Measurements from ENCODE around the gene CCDC158. TPM values are rescaled to one million over a fixed set of nuclear protein-coding genes. Genes with fewer than 3 reads are reported as not detected.
"Not testable (repeated sequence)": the region's sequence is repeated elsewhere in the genome, so short reads cannot be mapped to it uniquely, and the experiment has no call there.

CCDC158 gene
- total RNA-seq, 1 experiment from 2014 or later: not detected

DNA sequence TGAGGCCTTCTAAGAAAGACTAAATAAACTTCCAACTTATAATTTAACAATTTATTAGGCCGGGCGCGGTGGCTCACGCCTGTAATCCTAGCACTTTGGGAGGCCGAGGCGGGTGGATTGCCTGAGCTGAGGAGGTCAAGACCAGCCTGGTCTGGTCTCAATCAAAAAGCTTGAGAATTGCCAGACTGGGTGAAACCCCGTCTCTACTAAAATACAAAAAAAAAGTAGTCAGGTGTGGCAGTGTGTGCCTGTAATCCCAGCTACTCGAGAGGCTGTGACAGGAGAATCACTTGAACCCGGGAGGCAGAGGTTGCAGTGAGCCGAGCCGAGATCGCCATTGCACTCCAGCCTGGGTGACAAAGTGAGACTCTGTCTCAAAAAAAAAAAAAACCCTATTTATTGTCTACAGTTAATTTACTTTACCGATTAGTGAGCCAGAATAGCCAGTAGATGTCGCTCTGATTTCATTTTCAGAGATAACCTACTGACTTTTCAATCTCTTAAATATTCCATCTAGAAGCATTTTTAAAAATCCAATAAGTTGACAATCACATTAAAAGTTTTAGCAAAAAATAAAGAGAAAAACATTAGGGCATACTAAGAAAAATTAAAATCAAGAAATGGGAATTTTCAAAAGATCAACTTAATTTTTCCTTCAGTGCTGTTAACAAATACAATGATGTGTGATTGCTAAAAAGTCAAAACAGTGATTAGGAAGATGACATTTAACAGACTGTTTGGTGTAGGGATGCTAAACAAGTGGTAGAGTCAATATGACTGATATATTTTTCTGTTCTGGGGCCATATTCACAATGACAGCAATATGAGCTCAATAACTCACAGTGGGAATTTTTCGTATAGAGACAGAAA is 9.8 kb upstream of the CCDC158 start:
- peak; percentile 61 for DNase-seq (ENCODE audit: low read depth)

DNA sequence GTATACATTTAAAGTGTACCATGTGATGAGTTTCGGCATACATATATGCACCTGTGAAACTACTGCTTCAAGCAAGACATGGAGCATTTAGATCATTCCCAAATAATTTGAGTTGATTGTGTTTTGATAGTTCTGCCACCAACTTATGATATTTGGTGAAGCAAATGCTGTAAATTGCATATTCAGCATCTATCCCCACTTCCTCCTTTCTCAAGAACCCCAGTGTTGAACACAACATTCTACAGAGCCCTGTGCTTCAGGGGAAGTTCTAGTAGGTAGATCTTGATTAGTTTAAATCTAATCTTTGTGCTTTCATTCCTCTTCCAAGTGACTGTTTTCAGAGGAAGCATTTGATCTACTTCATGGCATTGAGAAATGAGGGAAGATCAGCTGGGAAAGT is 8.7 kb upstream of the CCDC158 start:
- DNase-seq (ENCODE audit: low read depth): no peak

DNA sequence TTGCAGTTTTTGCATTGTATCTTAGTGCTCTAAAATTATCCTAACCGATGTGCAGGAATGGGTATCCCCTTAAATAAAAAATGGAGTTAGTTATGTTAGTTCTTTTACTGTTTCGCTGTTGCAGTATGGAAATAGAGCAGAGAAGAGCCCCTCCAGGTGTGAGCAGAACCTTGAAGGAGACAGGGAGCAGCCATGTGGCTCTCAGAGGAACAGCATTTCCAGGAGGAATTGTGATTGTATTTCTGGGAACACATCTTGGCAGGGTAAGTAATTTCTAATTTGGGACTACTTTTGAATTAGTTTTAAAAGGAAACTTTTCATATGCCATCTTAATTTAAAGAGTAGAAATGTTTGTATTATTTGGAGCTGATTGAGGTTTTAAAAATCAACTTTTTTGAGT is 5.3 kb upstream of the CCDC158 start:
- no peak for DNase-seq (ENCODE audit: low read depth)

DNA sequence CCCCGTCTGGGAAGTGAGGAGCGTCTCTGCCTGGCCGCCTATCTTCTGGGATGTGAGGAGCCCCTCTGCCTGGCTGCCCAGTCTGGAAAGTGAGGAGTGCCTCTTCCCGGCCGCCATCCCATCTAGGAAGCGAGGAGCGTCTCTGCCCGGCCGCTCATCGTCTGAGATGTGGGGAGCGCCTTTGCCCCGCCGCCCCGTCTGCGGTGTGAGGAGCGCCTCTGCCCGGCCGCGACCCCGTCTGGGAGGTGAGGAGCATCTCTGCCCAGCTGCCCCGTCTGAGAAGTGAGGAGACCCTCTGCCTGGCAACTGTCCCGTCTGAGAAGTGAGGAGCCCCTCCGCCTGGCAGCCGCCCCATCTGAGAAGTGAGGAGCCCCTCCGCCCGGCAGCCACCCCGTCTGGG is 2.2 kb upstream of the CCDC158 start:
- not testable (repeated sequence) for DNase-seq (ENCODE audit: low read depth)

DNA sequence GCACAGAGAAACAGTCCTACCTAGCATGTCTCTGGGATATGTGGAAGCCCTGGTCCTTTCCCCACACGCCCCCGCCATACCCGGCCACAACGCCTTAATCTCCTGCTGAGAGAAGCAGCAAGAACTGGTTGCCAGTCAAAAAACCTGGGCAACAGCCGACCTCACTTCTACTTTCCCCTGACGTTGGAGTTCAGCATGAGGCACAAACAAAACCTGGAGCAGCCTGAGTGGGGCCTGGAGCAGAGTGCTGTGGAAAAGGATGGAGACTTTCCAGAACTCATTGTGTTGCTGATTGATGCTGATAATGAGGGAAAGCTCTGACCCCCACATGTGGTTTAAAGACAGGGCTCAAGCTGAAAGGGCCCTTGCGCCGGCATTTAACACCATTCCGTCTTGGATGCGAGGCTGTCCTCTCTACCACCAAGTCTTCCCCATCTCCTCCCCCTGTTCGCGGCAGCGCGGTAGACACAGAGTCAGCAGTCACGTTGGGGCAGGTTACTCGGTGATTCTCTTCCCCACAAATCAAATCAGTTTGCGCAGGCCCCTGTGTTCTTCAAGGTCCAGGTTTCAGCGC is 666 bp downstream of the CCDC158 start:
- DNase-seq (ENCODE audit: low read depth): no peak

DNA sequence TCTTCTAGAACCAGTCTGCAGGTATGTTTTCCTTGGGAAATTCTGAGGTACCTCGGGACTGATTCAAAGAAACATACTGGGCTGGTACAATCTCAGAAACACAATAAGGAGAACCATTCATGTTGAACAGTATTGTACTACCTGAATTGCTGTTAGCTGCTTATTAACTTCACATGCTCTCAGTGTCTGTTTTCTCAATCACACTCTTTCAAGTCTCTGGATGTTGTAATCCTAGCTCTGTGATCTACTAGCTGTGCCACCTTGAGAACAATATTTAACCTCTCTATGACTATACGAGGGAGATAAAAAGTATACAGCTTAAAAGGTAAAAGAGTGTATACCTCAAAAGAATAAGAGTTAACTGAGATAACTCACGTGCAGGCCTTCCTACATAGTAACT is 10.3 kb downstream of the CCDC158 start:
- no peak for DNase-seq (ENCODE audit: low read depth)

DNA sequence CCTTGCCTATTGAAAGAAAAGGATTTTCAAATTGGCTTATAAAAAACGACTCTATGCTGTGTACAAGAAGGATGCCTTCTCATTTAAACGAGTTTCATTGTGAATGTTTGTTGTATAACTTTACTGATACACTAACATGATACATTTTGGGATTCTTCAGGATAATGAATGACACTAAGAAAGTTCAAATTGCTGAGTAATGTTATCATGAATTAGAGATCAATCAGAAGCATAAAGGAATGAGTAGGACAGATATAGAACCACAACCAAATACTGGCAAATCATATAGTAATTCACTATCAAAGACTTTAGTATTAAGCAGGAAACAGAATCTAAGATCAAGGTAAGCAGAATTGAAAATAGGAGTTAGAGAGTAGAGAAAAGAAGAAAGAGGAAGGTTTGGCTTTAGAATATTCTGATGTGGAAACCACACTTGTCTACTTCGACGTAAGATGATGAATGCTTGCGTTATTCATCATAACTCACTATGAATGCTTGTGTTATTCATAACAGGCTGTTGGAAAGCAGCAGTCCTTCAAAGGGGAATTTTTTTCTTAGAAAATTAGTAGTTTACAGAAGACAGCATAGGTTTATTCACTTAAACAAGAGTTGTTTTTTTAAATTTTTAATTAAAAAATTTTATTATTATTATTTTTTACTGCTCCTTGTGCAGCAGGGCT is 13.4 kb downstream of the CCDC158 start:
- peak; percentile 14 for DNase-seq (ENCODE audit: low read depth)

DNA sequence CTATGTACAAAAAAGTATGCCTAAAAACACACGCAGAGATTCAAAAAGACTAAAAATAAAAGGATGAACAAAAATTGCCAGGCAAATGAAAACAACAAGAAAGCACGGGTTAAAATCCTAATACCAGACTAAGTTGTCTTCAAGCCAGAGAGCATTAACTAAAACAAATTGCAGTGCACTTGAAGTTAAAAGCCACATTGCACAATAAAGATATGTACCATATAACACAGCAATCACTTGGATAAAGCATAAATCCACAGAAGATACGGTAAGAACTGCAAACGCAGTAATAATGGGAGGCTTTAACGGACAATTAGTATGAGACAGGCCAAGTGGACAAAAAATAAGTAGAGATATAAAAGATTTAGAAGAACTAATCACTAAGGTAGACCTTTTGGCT is 14.9 kb downstream of the CCDC158 start:
- no peak for DNase-seq (ENCODE audit: low read depth)

DNA sequence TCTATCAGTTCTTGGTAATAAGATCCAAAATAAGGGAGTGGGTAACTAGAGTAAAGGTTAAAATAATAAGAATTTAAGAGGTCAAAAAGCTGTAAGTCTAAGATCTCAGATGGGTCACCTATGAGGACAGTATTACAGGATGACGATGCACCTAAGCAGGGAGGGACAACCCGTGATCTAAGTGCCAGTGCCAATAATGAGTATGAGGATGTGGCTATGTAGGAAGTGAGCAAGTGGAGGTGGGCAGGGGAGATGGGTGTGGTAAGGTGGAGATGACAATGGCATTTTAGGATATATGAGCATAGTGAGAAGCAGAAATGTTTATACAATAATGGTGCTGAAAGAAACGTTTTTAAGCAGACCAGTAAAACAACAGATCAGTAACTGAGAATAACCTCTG is 19.3 kb downstream of the CCDC158 start:
- DNase-seq (ENCODE audit: low read depth): no peak

DNA sequence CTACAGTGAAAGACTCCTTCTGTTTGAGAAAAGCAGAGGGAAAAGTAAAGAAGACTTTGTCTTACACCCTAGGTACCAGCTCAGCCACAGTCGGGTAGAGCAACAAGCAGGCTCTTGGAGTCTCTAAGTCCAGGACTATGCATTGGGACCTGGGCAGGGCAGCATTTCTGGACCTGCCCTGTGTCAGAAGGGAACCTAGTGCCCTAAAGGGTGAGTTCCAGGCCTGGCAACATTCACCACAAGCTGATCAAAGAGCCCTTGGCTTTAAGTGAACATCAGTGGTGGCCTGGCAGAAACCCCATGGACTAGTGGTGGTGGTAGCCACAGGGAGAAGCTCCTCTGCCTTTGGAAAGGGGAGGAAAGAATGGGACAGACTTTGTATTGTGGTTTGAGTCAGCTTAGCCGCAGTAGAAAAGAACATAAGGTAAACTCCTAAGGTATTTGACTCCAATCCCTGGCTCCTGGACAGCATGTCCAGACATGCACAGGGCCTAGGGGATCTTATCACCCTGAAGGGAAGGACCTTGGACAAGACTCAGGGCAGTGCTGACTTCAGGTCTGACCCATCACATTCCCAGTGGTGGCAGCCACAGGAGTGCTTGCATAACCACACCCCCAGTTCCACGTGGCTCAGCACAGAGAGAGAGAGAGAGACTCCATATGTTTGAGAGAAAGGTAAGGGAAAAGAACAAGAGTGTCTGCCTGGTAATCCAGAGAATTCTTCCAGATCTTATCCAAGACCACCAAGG is 32.6 kb downstream of the CCDC158 start:
- DNase-seq (ENCODE audit: low read depth): no peak

DNA sequence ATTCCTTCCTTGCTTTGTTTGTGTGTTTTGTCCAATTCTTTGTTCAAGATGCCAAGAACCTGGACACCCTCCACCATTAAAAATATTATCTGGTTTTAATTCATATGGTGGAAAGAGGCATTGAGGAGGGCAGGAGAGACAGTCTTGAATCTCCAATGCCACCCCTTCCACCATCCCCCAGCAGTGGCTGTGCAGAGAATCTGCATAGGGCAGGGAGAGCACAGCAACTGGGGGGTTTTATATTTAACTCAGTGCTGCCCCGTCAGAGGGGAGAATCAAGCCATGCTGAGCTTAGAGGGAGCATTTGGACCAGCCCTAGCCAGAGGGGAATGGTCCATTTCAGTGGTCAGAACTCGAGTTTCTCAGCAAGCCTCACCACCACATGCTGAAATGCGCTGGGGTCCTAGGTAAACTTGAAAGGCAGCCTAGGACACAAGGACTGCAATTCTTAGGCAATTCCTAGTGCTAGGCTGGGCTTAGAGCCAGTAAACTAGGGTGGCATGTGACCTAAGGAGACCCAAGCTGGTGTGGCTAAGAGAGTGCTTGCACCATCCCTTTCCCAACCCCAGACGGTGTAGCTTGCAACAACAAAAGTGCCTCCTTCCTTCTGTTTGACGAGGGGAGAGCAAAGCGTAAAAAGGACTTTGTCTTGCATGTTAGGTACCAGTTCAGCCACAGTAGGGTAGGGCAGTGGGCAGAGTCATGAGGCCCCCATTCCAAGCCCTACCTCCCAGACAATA is 34.2 kb downstream of the CCDC158 start:
- no peak for DNase-seq (ENCODE audit: low read depth)

DNA sequence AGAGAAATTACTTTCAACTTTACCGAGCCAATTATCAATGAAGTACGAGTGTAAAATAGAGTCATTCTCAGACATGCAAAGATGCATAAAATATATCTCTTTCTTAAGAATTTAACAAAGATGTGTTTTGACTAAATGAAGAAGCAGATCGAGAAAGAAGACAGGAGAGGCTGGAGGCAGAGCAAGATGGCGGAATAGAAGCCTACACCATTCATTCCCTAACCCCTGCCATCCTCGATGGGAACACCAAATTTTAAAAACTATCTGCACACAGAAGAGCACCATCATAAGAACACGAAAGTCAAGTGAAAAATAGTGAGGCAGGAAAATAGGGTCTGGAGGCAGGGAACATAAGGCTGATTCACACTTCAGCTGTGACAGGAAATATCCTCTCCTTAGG is 35.0 kb downstream of the CCDC158 start:
- DNase-seq (ENCODE audit: low read depth): no peak

DNA sequence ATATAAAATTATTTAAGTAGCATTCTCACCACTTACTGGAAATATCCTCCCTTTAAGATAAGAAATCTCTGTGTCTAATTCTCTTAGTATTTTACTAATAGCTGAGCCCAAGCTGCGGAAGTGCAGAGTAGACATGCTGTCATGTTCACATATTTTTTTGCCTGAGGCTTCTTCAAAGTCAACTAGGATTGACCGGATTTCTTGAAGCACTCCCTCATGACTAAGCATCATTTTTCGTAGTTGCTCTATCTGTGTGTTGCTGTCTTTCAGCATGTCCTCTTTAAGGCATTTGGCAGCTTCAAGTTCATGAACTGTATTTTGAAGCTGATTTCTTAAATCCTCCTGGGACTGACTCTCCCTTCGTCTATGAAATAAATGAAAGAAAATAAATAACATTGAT is 36.9 kb downstream of the CCDC158 start:
- DNase-seq (ENCODE audit: low read depth): no peak

DNA sequence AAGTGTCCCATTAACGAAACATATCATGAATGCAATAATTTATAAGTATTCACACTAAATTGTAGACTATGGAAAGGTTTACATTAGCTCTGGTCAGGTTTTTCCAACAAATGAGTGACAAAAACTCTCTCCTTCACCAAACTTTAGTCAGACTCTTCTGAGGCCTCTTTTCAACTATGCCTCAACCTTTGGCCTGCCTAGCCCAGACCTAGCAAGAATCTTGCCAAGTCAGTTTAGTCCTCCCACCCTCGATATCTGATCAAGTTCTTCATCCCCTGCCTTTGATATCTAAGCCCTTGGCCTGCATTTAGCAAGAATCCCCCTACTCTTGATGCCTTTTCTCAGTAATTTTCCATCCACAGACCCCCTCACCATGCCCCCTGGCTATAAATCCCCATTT is 37.9 kb downstream of the CCDC158 start:
- no peak for DNase-seq (ENCODE audit: low read depth)

DNA sequence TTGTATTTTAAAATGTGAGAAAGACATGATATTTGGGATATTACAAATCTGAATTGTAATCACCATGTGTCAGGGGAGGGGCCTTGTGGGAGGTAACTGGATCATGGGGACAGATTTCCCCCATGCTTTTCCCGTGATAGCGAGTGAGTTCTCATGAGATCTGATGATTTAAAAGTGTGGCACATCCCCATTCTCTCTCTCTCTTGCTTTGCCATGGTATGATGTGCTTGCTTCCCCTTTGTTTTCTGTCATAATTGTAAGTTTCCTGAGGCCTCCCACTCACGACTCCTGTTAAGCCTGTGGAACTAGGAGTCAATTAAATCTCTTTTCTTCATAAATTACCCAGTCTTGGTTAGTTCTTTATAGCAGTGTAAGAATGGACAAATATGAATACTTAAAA is 39.0 kb downstream of the CCDC158 start:
- DNase-seq (ENCODE audit: low read depth): no peak

DNA sequence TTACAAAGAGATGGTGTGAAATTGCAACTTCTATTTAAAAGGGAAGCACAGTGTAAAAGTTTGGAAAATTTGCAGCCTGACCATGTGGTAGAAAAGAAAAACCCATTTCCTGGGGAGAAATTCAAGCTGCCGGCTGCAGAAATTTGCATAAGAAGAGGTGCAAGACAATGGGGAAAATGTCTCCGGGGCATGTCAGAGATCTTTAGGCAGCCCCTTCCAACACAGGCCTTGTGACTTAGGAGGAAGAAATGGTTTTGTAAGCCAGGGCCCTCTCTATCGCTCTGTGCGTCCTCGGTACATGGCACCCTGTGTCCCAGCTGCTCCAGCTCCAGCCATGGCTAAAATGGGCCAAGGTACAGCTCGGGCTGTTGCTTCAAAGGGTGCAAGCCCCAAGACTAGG is 40.4 kb downstream of the CCDC158 start:
- no peak for DNase-seq (ENCODE audit: low read depth)

DNA sequence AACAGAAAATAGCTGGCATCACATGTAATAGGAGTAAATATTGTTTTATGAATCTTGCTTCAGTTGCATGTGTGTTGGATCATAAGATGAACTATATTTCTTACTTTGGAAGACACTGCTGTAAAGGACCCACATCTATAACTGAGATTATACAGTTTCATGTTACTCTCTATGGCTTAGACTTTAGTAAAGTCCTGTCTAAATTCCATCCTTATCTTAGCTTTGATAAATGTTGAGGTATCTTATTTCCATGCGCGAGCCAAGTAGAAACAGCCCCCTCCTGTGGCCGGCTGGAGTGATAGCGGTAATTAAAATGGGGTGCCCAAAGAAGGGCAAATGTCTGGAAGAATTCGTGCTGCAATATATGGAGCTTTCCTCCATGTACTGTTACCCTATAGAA is 43.0 kb downstream of the CCDC158 start:
- DNase-seq (ENCODE audit: low read depth): peak; percentile 31

DNA sequence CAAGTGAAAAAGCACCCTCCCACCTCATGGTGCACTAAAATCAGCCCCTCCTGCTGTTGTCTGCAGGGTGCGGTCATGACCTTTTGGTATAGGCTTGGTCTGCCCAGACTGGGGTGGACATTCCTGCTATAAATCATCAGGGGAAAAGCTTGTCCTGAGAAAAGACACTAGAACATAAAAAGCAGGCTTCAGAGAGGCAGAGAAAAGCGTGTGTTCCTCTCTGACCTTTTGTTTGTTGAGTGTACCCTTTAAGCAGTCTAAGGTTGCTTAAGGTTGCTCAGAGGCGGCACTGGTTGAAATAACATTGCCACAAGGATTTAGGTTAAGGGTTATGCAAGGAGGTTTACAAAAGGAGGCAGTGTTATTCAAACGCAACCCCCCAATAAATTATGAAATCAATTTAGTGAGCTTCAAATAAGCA is 43.5 kb downstream of the CCDC158 start:
- no peak for DNase-seq (ENCODE audit: low read depth)

DNA sequence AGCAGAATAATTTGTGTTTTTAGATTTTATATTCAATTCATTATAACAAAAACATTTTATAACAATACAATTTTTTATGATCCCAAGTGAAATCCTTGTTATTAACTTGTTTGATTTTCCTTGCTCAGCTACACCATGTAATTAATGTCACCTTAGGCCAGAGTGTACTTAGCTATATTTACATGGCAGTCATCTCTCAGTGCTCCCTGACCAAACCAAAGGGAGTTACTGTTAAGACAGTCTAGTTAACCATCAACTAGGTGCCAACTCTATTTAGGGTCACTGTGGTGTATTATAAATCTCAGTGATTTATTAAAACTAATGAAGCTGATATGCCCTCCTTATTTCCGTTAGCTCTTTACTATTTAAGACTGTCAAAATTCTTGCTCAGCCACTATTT is 44.4 kb downstream of the CCDC158 start:
- no peak for DNase-seq (ENCODE audit: low read depth)

DNA sequence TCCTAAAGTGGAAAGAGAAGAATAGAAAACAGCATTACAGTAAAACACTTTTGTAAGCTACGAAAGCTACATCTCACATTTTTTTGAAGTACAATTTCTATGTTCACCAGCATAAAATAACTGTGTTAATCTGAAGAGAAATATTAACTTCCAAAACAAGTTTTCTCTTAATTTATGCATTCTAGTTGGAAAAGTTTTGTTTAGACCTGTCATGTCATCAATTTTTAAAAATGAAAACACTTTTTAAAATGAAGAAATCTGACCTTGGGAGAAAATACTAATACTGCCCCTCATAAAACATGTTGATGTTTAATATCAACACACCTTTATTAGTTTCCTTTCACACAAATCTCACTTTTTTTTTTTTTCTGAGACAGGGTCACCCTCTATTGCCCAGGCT is 45.2 kb downstream of the CCDC158 start:
- no peak for DNase-seq (ENCODE audit: low read depth)

DNA sequence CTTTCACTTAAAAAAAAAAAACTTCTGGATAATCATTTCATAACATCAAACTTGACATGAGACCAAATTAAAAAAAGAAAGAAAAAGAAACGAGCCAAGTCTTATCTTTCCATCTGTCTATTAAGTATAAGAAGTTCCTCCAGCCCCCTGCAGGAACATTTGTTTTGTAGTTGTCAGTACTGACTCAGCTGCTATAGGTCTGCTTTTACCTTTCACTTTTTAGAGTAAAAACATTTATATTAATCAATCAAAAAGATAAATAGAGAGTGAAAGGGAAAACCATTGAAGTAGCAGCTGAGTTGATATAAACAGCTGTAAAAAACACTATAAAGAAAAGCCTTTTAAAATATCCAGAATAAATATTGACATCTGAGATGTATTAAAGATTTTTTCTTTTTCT is 46.1 kb downstream of the CCDC158 start:
- DNase-seq (ENCODE audit: low read depth): no peak

Measured in LHCN-M2 (cell line).